Peyer's patch (tissue), 4 donors: Measurements from ENCODE around the gene SLC6A15.

Experiments
- POLR2A ChIP-seq, 2 donors: fragments of 450-650 bp; IDR thresholded peaks; one replicate each; pipeline ENCODE4 v1.5.1; 2017; ENCODE audit warnings: antibody characterized with exemption in 2 of 2, mild to moderate bottlenecking in 2 of 2, moderate library complexity in 2 of 2
- TF ChIP-seq, protein P1 (sequence below), 6 experiments: fragments of 450-650 bp in 4 of 6; fragments of 200-600 bp in 2 of 6; sonication (generic) in 1 of 6; IDR thresholded peaks; one replicate each; pipeline ENCODE4 v1.5.1; 2017 to 2019; ENCODE audit warnings: antibody characterized with exemption in 6 of 6, mild to moderate bottlenecking in 3 of 6, moderate library complexity in 1 of 6

DNA sequence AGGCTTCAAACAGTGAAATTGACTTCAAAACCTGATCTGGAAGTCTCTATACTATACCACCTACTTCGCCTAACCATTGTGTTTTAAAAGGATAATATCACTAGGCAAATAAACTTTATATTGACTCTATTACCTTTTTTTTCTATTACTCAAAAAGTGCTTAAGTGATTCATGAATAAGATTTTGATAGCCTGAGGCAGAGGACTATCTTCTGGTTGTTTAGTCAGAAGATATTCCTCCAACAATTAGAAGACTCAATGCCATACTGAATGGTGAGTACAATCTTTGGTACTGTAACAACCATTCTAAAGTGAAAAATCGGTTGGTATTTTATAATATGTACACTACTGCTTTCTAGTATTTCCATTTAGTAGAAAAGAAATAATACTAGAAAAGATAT lies 22.8 kb downstream of the SLC6A15 start:
- TF ChIP-seq, protein P1, sequence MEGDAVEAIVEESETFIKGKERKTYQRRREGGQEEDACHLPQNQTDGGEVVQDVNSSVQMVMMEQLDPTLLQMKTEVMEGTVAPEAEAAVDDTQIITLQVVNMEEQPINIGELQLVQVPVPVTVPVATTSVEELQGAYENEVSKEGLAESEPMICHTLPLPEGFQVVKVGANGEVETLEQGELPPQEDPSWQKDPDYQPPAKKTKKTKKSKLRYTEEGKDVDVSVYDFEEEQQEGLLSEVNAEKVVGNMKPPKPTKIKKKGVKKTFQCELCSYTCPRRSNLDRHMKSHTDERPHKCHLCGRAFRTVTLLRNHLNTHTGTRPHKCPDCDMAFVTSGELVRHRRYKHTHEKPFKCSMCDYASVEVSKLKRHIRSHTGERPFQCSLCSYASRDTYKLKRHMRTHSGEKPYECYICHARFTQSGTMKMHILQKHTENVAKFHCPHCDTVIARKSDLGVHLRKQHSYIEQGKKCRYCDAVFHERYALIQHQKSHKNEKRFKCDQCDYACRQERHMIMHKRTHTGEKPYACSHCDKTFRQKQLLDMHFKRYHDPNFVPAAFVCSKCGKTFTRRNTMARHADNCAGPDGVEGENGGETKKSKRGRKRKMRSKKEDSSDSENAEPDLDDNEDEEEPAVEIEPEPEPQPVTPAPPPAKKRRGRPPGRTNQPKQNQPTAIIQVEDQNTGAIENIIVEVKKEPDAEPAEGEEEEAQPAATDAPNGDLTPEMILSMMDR (IDR thresholded peaks at IDR 0.05) = no peak
- TF ChIP-seq POLR2A (IDR thresholded peaks at IDR 0.05) = no peak
